ENCODE results near the gene DNPH1. TPM values are rescaled to one million over a fixed set of nuclear protein-coding genes. Genes with fewer than 3 reads are reported as not detected.

The DNPH1 gene
- total RNA-seq, 1 experiment from 2014 or later, result 47.0 TPM

DNA sequence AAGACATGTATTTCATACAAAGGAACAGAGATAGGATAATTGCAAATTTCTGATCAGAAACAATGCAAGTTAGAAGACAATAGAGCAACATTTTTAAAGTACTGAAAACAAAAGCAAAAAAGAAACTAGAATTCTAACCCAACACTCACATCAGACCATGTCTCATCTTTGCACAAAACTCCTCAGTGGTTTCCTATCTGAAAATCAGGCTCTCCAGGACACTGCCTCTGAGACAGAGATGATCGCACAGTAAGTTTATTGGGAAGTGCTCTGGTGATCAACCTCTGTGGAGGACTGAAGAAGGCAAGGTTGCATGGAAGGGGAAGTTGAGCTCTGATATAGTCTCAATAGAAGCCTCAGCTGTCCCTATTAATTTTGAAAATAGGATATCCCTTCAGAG is 11.7 kb upstream of the DNPH1 start:
- H3K23me2 ChIP-seq (ENCODE audit: insufficient read length, low read depth, low read length, poor library complexity, severe bottlenecking), result no peaks in the 10 kb centered on the region
- no CpG with 5 or more reads among the region's 1 CpG for WGBS (ENCODE audit: extremely low coverage, insufficient read length, low lambda C conversion rate)
- TF ChIP-seq, protein P1, sequence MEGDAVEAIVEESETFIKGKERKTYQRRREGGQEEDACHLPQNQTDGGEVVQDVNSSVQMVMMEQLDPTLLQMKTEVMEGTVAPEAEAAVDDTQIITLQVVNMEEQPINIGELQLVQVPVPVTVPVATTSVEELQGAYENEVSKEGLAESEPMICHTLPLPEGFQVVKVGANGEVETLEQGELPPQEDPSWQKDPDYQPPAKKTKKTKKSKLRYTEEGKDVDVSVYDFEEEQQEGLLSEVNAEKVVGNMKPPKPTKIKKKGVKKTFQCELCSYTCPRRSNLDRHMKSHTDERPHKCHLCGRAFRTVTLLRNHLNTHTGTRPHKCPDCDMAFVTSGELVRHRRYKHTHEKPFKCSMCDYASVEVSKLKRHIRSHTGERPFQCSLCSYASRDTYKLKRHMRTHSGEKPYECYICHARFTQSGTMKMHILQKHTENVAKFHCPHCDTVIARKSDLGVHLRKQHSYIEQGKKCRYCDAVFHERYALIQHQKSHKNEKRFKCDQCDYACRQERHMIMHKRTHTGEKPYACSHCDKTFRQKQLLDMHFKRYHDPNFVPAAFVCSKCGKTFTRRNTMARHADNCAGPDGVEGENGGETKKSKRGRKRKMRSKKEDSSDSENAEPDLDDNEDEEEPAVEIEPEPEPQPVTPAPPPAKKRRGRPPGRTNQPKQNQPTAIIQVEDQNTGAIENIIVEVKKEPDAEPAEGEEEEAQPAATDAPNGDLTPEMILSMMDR (conservative IDR thresholded peaks at IDR 0.05), result no peak
- H3K27me3 ChIP-seq (ENCODE audit: insufficient read depth, low read length), result peaks cover 25% of the 10 kb centered on the region; the same call in 1 of the 2 replicates
- H3K4me2 ChIP-seq (ENCODE audit: insufficient read depth, insufficient read length, low read length), result no peak overlapping the region
- no peak overlapping the region for H2BK120ac ChIP-seq (ENCODE audit: low read depth, low read length, poor library complexity, severe bottlenecking)
- H3K9me3 ChIP-seq (ENCODE audit: control insufficient read depth, low read depth, low read length), result no peaks in the 10 kb centered on the region
- H3K4me1 Mint-ChIP-seq, result peaks cover 0 to under 1% of the 10 kb centered on the region in 2 experiments; a peak in 2 of 4 replicates
- DNase-seq, result no peak
- peaks cover 23% of the 10 kb centered on the region for H3K27me3 Mint-ChIP-seq (ENCODE audit: low read depth)
- H2BK12ac ChIP-seq (ENCODE audit: insufficient read length, low read depth, low read length), result no peak overlapping the region
- H4K20me1 ChIP-seq (ENCODE audit: control insufficient read depth, insufficient read depth, insufficient read length), result no peaks in the 10 kb centered on the region
- H2BK20ac ChIP-seq (ENCODE audit: low read depth, low read length, poor library complexity, severe bottlenecking), result no peak overlapping the region
- no peak overlapping the region for H3K14ac ChIP-seq (ENCODE audit: insufficient read depth, low read length)
- H2BK5ac ChIP-seq (ENCODE audit: insufficient read length, low read length), result no peak overlapping the region
- no peak overlapping the region for H3K27ac Mint-ChIP-seq
- H3K79me1 ChIP-seq (ENCODE audit: insufficient read depth, low read depth, low read length, poor library complexity, severe bottlenecking), result no peaks in the 10 kb centered on the region
- no peak overlapping the region for H2BK15ac ChIP-seq (ENCODE audit: low read depth, low read length)
- no peak overlapping the region for H3K4me3 Mint-ChIP-seq
- H3K27ac ChIP-seq (ENCODE audit: insufficient read length, low read depth, low read length), result no peak overlapping the region
- H4K5ac ChIP-seq (ENCODE audit: insufficient read length, low read depth, low read length), result no peak overlapping the region
- H3K36me3 Mint-ChIP-seq (ENCODE audit: insufficient read depth in 1 of 3, low read depth in 3 of 3), result no peaks in the 10 kb centered on the region
- no peak overlapping the region for H2AK5ac ChIP-seq (ENCODE audit: insufficient read length, low read length)
- H3K23ac ChIP-seq (ENCODE audit: insufficient read length, low read depth, low read length), result no peak overlapping the region
- H3K56ac ChIP-seq (ENCODE audit: insufficient read length, low read depth, low read length), result no peak overlapping the region
- no peak overlapping the region for H3K4ac ChIP-seq (ENCODE audit: low read depth, low read length)
- peaks cover 2 to 4% of the 10 kb centered on the region in 2 experiments; a peak in 4 of 5 replicates for H3K9me3 Mint-ChIP-seq
- no peak overlapping the region for H4K8ac ChIP-seq (replicated peaks; ENCODE audit: insufficient read length, low read depth, low read length)
- no peak overlapping the region for H2AFZ ChIP-seq (ENCODE audit: low read length)
- H3K18ac ChIP-seq (ENCODE audit: insufficient read length, low read depth, low read length), result no peak overlapping the region
- no peak overlapping the region for H3K9ac ChIP-seq (ENCODE audit: extremely low read depth, insufficient read length, low read length)
- H4K91ac ChIP-seq (ENCODE audit: insufficient read length, low read depth, low read length), result no peak overlapping the region
- H3K79me2 ChIP-seq (ENCODE audit: insufficient read depth, low read length), result no peaks in the 10 kb centered on the region
- no peaks in the 10 kb centered on the region for H3K4me1 ChIP-seq (ENCODE audit: insufficient read depth, low read length)
- no peak overlapping the region for H3T11ph ChIP-seq (ENCODE audit: low read length)
